ENCODE measurements around the gene CDK11B. TPM values are rescaled to one million over a fixed set of nuclear protein-coding genes. Genes with fewer than 3 reads are reported as not detected.
A peak's percentile ranks its signal among the peaks of the same experiment; 100 is the strongest.

Gene CDK11B
- total and polyA plus RNA-seq, 2 donors (not counting 1 experiment from before 2014, with no cell fraction given), result 14.1 to 36.3 TPM

DNA sequence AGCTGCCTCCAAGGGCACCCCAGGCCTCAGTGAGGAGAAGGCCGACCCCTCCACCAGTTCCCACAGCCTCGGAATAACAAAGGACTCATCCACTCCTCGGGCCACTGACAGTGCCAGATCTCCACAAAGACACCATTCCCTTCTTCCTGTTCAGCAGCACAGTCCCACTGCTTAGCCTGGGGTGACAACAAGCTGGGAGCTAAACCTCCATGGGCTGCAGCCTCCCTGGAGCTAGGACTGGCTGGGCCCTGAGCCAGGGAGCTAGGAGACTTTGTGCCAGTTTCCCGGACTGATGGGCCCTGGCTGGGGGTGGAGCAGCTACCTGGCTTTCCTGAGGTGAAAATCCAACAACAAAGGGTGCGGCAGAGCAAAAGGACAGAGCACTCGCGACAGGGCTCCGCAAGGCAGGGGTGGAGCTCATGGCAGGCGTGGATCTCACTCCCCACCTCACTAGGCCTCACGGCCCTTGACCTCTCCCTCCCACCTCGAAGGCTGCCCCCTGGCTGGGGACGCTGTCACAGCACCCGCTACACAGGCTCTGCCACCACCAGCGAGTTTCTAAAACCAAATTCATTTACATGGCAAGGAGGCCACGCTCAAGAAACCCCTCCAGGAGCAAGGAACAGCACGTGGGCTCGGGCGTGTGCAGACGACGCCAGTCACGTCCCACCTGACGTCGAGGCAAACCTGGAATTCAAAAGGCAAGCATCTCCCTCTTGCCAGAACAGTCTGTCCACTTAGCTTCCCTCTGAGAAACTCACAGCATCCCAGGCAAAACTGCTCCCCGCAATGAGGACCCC, 20.0 kb upstream of the CDK11B start:
- no peak for TF ChIP-seq EZH2 (IDR thresholded peaks at IDR 0.05; ENCODE audit: borderline replicate concordance, insufficient read depth, low read depth, low read length, poor library complexity, severe bottlenecking)
- TF ChIP-seq, protein P1, sequence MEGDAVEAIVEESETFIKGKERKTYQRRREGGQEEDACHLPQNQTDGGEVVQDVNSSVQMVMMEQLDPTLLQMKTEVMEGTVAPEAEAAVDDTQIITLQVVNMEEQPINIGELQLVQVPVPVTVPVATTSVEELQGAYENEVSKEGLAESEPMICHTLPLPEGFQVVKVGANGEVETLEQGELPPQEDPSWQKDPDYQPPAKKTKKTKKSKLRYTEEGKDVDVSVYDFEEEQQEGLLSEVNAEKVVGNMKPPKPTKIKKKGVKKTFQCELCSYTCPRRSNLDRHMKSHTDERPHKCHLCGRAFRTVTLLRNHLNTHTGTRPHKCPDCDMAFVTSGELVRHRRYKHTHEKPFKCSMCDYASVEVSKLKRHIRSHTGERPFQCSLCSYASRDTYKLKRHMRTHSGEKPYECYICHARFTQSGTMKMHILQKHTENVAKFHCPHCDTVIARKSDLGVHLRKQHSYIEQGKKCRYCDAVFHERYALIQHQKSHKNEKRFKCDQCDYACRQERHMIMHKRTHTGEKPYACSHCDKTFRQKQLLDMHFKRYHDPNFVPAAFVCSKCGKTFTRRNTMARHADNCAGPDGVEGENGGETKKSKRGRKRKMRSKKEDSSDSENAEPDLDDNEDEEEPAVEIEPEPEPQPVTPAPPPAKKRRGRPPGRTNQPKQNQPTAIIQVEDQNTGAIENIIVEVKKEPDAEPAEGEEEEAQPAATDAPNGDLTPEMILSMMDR (IDR thresholded peaks at IDR 0.05), result peak; percentile 59
- intact Hi-C loops (cut with micrococcal nuclease), result loop anchor here (2.0 to 5.0 kb wide), 2 partner anchors 100 to 106 kb away; partner anchors contain the start of genes NADK and SSU72
- DNase-seq, result peak; percentile 67
- POLR2A ChIA-PET, result interaction anchor here (0.5 to 1.3 kb wide), 5 partner anchors 63 to 528 kb away, joined by 4 to 6 read pairs (median 5); partner anchors contain the start of genes CCNL2 and MIB2
- H3K4me3 ChIP-seq (ENCODE audit: control extremely low read depth in 1 of 5, extremely low read depth in 1 of 5, insufficient read depth in 1 of 5, low read depth in 2 of 5, low read length in 4 of 5), result peak overlapping the region in 1 of 5 experiments; percentile 56
- Mint-ChIP-seq H3K4me1 (peaks cover 29% of the 10 kb centered on the region), H3K27ac (peak overlapping the region; percentile 98), H3K27me3 (no peaks in the 10 kb centered on the region), H3K9me3 (ENCODE audit: insufficient read depth) (no peaks in the 10 kb centered on the region), H3K4me3 (peak overlapping the region; percentile 86)
- H3K4me1 ChIP-seq (ENCODE audit: control insufficient read depth in 2 of 2, insufficient read depth in 2 of 2, low read length in 2 of 2), result peaks cover 9 to 22% of the 10 kb centered on the region in 2 donors
- CTCF ChIA-PET, result interaction anchor here (0.9 to 1.3 kb wide), 5 partner anchors 10 to 230 kb away, joined by 3 to 4 read pairs (median 3); no protein-coding TSS in a partner anchor
- peaks cover 39% of the 10 kb centered on the region for H3K79me2 ChIP-seq (ENCODE audit: control insufficient read depth, insufficient read depth, low read length)
- H3K27ac ChIP-seq (ENCODE audit: low read length in 2 of 2), result peak overlapping the region; percentile 74 to 76
- no peaks in the 10 kb centered on the region for H3K27me3 ChIP-seq (replicated peaks in 1 of 4; ENCODE audit: control extremely low read depth in 1 of 4, control insufficient read depth in 3 of 4, insufficient read depth in 4 of 4, low read length in 3 of 4)
- 86% methylated on average over 24 of the region's 24 CpGs for WGBS (ENCODE audit: insufficient coverage)
- H3K9ac ChIP-seq (ENCODE audit: low read length), result peak overlapping the region; percentile 47
- ATAC-seq (ENCODE audit: low read depth), result peak; percentile 22
- peak overlapping the region; percentile 70 for H3K4me2 ChIP-seq (replicated peaks; ENCODE audit: low read depth, low read length, poor library complexity, severe bottlenecking)
- H4K20me1 ChIP-seq (ENCODE audit: control insufficient read depth, insufficient read depth, low read length, poor library complexity, severe bottlenecking), result peaks cover 36% of the 10 kb centered on the region
- peak overlapping the region; percentile 43 for H2AFZ ChIP-seq (ENCODE audit: insufficient read depth, low read depth, low read length, poor library complexity, severe bottlenecking)
- H3K36me3 ChIP-seq (replicated peaks in 1 of 2; ENCODE audit: control extremely low read depth in 1 of 2, control insufficient read depth in 1 of 2, extremely low read depth in 1 of 2, insufficient read depth in 2 of 2, low read length in 1 of 2), result peaks cover 0 to 14% of the 10 kb centered on the region in 2 experiments
- no peaks in the 10 kb centered on the region for H3K9me3 ChIP-seq (ENCODE audit: control extremely low read depth in 1 of 3, control insufficient read depth in 2 of 3, insufficient read depth in 1 of 3, low read length in 2 of 3)

All from B cell (primary cell).